NT2/D1 (cell line): ENCODE measurements around the gene VWA8.

Experiments
- SUZ12 ChIP-seq: IDR thresholded peaks from 2 replicates; pipeline ENCODE4 v1.6.1; 2011; ENCODE audit not compliant: insufficient read length, insufficient read depth; ENCODE audit errors: extremely low read depth
- YY1 ChIP-seq: IDR thresholded peaks from 2 replicates; pipeline ENCODE4 v1.6.1; 2011; ENCODE audit not compliant: insufficient read length, insufficient read depth
- ZNF274 ChIP-seq: IDR thresholded peaks from 2 replicates; pipeline ENCODE4 v1.6.1; 2011; ENCODE audit warnings: mild to moderate bottlenecking, low read depth, low read length

GRCh38 chr13:41914552-41914951 is 46.4 kb downstream of the VWA8 start:
- TF ChIP-seq SUZ12 (no peak), ZNF274 (no peak), YY1 (no peak)
